Measurements from ENCODE around the gene PDCL3. TPM values are rescaled to one million over a fixed set of nuclear protein-coding genes. Genes with fewer than 3 reads are reported as not detected.

Gene PDCL3
- total RNA-seq, 2 donors from 2014 or later, result 37.0 to 39.5 TPM

DNA sequence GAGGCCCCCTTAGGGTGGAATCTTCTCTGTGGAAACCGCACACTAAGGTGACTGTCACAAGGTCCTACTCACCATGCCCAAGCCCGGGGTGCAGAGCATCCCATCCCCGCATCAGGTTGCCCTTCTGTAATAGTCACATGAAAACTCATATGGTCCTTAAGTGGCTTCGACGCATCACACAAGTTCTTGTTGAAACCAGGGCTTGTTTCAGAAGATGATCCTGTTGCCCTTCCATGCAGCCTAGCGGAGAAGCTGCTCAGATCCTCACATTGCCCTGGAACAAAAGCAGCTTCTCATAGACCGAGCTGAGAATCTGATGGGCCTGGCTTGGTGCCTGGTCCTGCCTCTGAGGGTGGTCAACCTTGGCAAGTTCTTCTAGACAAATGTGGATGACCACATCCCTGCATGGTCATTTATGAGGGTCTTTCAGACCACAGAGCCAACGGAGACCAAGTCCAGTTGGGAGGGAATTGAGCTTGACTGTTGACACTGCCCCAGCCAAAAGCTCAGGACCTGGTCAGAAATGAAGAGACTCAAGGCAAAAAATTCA, 54.1 kb downstream of the PDCL3 start:
- no peak for DNase-seq (ENCODE audit: low spot score in 2 of 2)
- Mint-ChIP-seq H3K9me3 (peaks cover 0 to 7% of the 10 kb centered on the region in 2 donors), H3K36me3 (peaks cover 0 to 5% of the 10 kb centered on the region in 2 donors), H3K27ac (no peak overlapping the region)
- no peak for ATAC-seq

DNA sequence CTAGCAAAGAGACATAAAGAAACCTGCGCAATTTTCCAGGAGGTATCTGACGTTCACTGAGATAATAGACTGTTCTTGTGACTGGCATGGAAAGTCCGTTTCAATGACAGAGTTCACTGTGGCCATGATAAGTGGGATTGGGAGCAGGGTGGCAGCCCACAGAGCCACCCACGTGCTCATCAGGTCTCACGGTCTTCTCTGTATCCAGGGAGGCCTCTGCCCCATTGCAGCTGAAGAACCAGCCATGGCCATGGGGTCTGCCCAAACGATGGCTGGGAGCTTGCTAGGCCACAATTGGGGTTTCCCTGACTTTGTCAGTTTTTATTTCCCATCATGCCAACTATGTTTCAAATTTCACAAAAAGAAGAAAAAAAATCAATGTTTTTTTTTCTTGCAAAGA, 57.2 kb downstream of the PDCL3 start:
- Mint-ChIP-seq H3K9me3 (peaks cover 0 to 7% of the 10 kb centered on the region in 2 donors), H3K36me3 (peaks cover 0 to 5% of the 10 kb centered on the region in 2 donors), H3K27ac (no peak overlapping the region)
- ATAC-seq, result no peak
- no peak for DNase-seq (ENCODE audit: low spot score in 2 of 2)

DNA sequence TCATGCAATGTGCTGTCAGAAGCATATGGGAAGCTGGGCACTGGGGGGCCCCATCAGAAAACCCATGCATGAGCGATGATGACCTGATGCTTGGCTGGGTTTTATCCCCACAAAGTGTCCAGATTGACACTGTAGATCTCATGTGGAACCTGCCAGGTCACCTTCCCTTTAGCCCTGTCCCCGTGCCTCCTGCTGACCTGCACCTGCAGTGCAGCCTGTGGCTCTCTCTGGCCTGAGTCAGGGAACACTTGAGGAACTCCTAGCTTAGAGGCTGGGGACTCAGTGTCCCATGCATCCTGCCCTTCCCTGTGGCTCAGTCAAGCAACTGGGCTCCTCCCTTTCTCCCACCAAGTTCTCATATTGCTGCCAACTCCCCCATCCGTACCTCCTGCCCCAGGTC, 57.7 kb downstream of the PDCL3 start:
- H3K36me3 Mint-ChIP-seq, result peaks cover 0 to 5% of the 10 kb centered on the region in 2 donors
- ATAC-seq (no peak), DNase-seq (ENCODE audit: low spot score in 2 of 2) (no peak)
- H3K9me3 Mint-ChIP-seq, result peaks cover 0 to 7% of the 10 kb centered on the region in 2 donors
- no peak overlapping the region for H3K27ac Mint-ChIP-seq

DNA sequence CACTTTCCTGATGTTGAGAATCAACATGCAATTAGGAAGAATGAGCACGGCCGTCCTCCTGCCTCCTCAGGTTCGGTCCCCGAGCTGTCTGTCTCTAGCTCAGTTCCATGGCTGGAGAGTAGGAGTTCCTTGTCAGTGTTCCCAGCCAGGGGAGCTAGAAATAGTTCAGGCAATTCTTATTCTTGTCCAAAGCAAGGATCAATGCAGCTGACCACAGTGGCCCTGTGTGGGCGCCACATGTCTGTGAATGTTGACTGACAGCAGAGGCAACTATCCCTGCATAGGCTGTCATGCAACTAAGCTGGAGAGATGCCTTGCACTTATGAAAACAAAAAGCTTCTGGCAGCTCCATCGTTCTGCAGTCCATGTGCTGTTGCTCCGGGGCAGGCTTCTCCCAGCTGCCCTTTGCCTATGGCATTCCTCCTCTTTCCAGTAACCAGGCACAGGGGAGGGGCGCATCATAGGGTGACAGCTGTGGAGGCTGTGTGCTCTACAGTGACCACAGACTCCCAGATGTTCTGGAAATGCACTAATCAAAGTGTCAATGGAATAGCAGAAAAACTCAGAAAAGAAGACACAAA, 58.7 kb downstream of the PDCL3 start:
- Mint-ChIP-seq H3K36me3 (peaks cover 0 to 5% of the 10 kb centered on the region in 2 donors), H3K9me3 (peaks cover 0 to 7% of the 10 kb centered on the region in 2 donors), H3K27ac (no peak overlapping the region)
- DNase-seq (ENCODE audit: low spot score in 2 of 2) (no peak), ATAC-seq (no peak)

DNA sequence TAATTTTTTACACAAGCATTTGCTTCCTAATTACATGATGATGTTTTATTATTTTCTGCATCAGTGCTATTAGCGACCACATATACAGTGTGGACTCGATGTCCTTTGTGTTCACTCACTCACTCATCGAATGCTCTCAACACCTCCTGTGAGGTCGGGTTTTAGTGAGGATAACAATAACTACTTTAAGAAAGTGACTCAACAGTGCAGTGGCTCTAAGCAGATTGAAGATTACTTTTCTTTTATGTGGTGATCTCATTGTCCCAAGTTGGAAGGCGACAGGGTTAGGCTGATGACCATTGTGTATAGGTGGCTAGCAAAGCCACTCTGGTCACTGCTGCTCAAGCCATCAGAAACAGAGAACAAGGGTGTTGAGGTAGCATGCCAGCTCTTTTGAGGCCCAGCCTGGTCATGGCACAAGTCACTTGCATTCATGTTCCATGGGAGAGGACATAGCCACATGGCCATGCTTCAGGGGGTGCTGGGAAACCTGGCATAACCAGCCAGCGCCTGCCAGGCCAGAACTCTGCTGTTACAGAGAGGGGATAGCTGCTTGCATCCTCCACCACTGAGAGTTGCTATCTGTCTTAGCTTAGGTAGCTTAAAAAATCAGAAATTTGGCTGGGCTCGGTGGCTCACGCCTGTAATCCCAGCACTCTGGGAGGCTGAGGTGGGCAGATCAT, 60.4 kb downstream of the PDCL3 start:
- DNase-seq (ENCODE audit: low spot score in 2 of 2), result no peak

DNA sequence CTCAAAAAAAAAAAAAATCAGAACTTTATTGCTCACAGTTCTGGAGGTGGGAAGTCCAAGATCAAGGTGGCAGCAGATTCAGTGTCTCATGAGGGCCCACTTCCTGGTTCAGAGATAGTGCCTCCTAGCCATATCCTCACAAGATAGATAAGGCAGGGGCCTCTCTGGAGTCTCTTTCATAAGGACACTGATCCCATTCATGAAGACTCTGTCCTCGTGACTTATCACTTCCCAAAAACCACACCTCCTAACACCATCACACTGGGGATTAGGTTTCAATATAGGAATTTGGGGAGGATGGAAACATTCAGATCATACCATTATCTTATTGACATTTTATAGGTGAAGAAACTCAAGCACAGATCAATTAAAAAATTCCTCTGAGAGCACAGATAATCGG, 61.1 kb downstream of the PDCL3 start:
- DNase-seq (ENCODE audit: low spot score in 2 of 2) (no peak), ATAC-seq (no peak)
- Mint-ChIP-seq H3K27ac (no peak overlapping the region), H3K36me3 (peaks cover 0 to 5% of the 10 kb centered on the region in 2 donors), H3K9me3 (peaks cover 0 to 7% of the 10 kb centered on the region in 2 donors)

More for the DNA sequence above, 60.4 kb downstream of the PDCL3 start:
- Mint-ChIP-seq H3K9me3 (peaks cover 0 to 7% of the 10 kb centered on the region in 2 donors), H3K27ac (no peak overlapping the region), H3K36me3 (peaks cover 0 to 5% of the 10 kb centered on the region in 2 donors)
- ATAC-seq, result no peak

DNA sequence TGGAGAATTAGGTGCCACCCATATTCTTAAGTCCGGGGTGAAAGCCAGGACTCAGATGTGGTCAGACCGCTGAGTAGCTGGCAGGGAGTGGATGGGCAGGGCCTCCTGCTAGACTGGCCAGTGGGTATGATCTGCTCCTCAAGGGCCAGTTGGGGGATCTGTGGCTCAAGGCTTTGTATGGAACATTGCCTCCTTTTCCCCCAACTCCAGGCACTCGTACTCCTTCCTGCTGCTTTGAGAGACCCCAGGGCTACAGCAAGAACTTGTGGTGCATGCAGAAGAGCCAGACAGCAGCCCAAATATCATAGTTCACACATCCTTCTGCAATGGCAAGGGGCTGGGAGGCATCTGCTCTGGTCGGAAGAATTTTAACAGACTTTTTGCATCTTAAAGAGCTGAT, 61.7 kb downstream of the PDCL3 start:
- Mint-ChIP-seq H3K27ac (no peak overlapping the region), H3K9me3 (peaks cover 0 to 7% of the 10 kb centered on the region in 2 donors), H3K36me3 (peaks cover 0 to 5% of the 10 kb centered on the region in 2 donors)
- ATAC-seq (no peak), DNase-seq (ENCODE audit: low spot score in 2 of 2) (no peak)

DNA sequence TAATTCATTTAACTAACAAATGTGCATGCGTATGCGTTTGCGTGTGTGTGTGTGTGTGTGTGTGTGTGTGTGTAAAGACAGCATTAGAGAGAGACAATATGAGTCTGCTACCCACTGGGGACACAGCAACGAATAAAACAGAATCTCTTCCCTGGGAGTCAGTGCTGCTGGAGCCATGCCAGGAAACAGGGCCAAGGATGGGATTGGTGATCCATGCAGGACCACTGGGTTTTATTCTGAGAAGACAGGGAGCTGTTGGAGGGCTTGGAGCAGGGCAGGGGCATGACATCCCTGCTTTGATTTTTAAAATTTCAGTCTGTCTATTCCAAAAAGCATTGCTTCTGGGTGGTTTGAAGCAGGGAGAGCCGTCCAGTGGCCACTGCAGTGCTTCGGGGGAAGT, 62.9 kb downstream of the PDCL3 start:
- Mint-ChIP-seq H3K9me3 (peaks cover 0 to 6% of the 10 kb centered on the region in 2 donors), H3K27ac (no peak overlapping the region), H3K36me3 (peaks cover 0 to 5% of the 10 kb centered on the region in 2 donors)
- ATAC-seq, result no peak
- DNase-seq (ENCODE audit: low spot score in 2 of 2), result no peak

Other genes with a start within 250 kb of the PDCL3 start
- under 1 TPM in 1 of 2 donors, not detected in 1; 0.04 TPM for gene LONRF2, start 240.5 kb upstream of the PDCL3 start, total RNA-seq
- gene CHST10, start 145.3 kb upstream of the PDCL3 start, total RNA-seq, result 1 to 10 TPM; 1.6 to 7.3 TPM
- not detected for gene NMS, start 92.5 kb upstream of the PDCL3 start, total RNA-seq